ENCODE results near the gene CCDC87. TPM values are rescaled to one million over a fixed set of nuclear protein-coding genes. Genes with fewer than 3 reads are reported as not detected.
"Not testable (repeated sequence)": the region's sequence is repeated elsewhere in the genome, so short reads cannot be mapped to it uniquely, and the experiment has no call there.

The CCDC87 gene
- total RNA-seq, 1 donor from 2014 or later = 0.20 TPM

GRCh38 chr11:66582565-66583147 is 10.2 kb downstream of the CCDC87 start:
- DNase-seq (ENCODE audit: low read depth in 2 of 2) = not testable (repeated sequence)

- no peak for DNase-seq (ENCODE audit: low read depth in 2 of 2)
Measured at GRCh38 chr11:66581261-66581660, 11.6 kb downstream of the CCDC87 start.

GRCh38 chr11:66580803-66581202 is 12.1 kb downstream of the CCDC87 start:
- no peak for DNase-seq (ENCODE audit: low read depth in 2 of 2)

GRCh38 chr11:66579017-66579606 is 13.8 kb downstream of the CCDC87 start:
- peak; percentile 67 to 76 for DNase-seq (ENCODE audit: low read depth in 2 of 2)

GRCh38 chr11:66570850-66571180 is 22.0 kb downstream of the CCDC87 start:
- DNase-seq (ENCODE audit: low read depth in 2 of 2) = no peak

- no peak for DNase-seq (ENCODE audit: low read depth in 2 of 2)
Measured at GRCh38 chr11:66570079-66570849, 22.6 kb downstream of the CCDC87 start.

GRCh38 chr11:66569076-66569475 is 23.8 kb downstream of the CCDC87 start:
- no peak for DNase-seq (ENCODE audit: low read depth in 2 of 2)

GRCh38 chr11:66568124-66568916 is 24.5 kb downstream of the CCDC87 start, which contains the start of gene CTSF:
TSS of gene CTSF (minus strand) at chr11:66568606. CDS start at chr11:66568486, 120 bp downstream.
- DNase-seq (ENCODE audit: low read depth in 2 of 2) = peak; percentile 75 to 86

- DNase-seq (ENCODE audit: low read depth in 2 of 2) = no peak
Measured at GRCh38 chr11:66567787-66568123, 25.1 kb downstream of the CCDC87 start.

GRCh38 chr11:66566221-66566620 is 26.6 kb downstream of the CCDC87 start:
- no peak for DNase-seq (ENCODE audit: low read depth in 2 of 2)

- no peak for DNase-seq (ENCODE audit: low read depth in 2 of 2)
Measured at GRCh38 chr11:66564984-66565383, 27.9 kb downstream of the CCDC87 start.

- DNase-seq (ENCODE audit: low read depth in 2 of 2) = no peak
Measured at GRCh38 chr11:66564538-66564937, 28.3 kb downstream of the CCDC87 start.

- DNase-seq (ENCODE audit: low read depth in 2 of 2) = no peak
Measured at GRCh38 chr11:66563832-66564231, 29.0 kb downstream of the CCDC87 start.

GRCh38 chr11:66562907-66563583 is 29.8 kb downstream of the CCDC87 start:
- no peak for DNase-seq (ENCODE audit: low read depth in 2 of 2)

GRCh38 chr11:66562275-66562674 is 30.6 kb downstream of the CCDC87 start:
- DNase-seq (ENCODE audit: low read depth in 2 of 2) = no peak

- no peak for DNase-seq (ENCODE audit: low read depth in 2 of 2)
Measured at GRCh38 chr11:66561975-66562248, 31.0 kb downstream of the CCDC87 start.

GRCh38 chr11:66561178-66561974 is 31.5 kb downstream of the CCDC87 start:
- DNase-seq (ENCODE audit: low read depth in 2 of 2) = no peak

- no peak for DNase-seq (ENCODE audit: low read depth in 2 of 2)
Measured at GRCh38 chr11:66559866-66560676, 32.8 kb downstream of the CCDC87 start.

- DNase-seq (ENCODE audit: low read depth in 2 of 2) = peak in 1 of 2 donors; percentile 55
Measured at GRCh38 chr11:66559142-66559865, 33.6 kb downstream of the CCDC87 start.
